GM12878 (cell line): ENCODE measurements around the gene SEMA5B. TPM values are rescaled to one million over a fixed set of nuclear protein-coding genes. Genes with fewer than 3 reads are reported as not detected.

Experiments
- ATAC-seq: fragments of 200-7000 bp; cut with Tn5 transposase; 3 replicates; pipeline ENCODE4 v1.9.1; 2020; ENCODE audit warnings: mild to moderate bottlenecking, moderate library complexity
- BruUV-seq: library from RNA; stranded (reverse); fragments of 400-500 nt; replicated peaks from 2 replicates; lab custom pipeline; 2021; lab: Mats Ljungman, UMichigan
- CTCF ChIA-PET: fragments of 300-600 bp; sonication (Branson Sonifier 250); formaldehyde crosslinking; extraction: SDS; loops from one replicate; lab custom pipeline; 2021; ENCODE audit warnings: inconsistent platforms; lab: Yijun Ruan, JAX
- POLR2A ChIA-PET: fragments of 350-600 bp; formaldehyde crosslinking; extraction: SDS; loops from one replicate; lab custom pipeline; 2021; ENCODE audit warnings: inconsistent platforms; lab: Charles Lee
- RAD21 ChIA-PET: fragments of 300-600 bp; sonication (Branson Sonifier 250); formaldehyde crosslinking; loops from one replicate; lab custom pipeline; 2023; ENCODE audit warnings: antibody characterized with exemption; ENCODE audit not compliant: unreplicated experiment; lab: Charles Lee
- SMC1A ChIA-PET: fragments of 300-600 bp; sonication (Branson Sonifier 250); formaldehyde crosslinking; loops from one replicate; lab custom pipeline; 2023; ENCODE audit not compliant: unreplicated experiment, uncharacterized antibody; lab: Charles Lee
- DNase-seq: peaks from one replicate; pipeline ENCODE4 v3.0.0-alpha.2; 2011; ENCODE audit warnings: low read depth, low spot score
- FAIRE-seq: peaks from 3 replicates; lab custom pipeline; 2011; peaks lifted over from hg19 to GRCh38; lab: Jason Lieb, UNC
- H2AFZ ChIP-seq: 2 replicates; pipeline ENCODE4 v1.6.0; 2011; ENCODE audit warnings: low read depth, low read length, control low read depth; ENCODE audit not compliant: control insufficient read depth
- H3K27ac ChIP-seq: 2 replicates; pipeline ENCODE4 v1.5.1; 2011; ENCODE audit warnings: control low read depth; ENCODE audit not compliant: control insufficient read depth, insufficient read depth
- H3K27me3 ChIP-seq, 2 experiments: replicated peaks in 1 of 2; 2 replicates each; pipeline versions ENCODE4 v1.6.0 to v1.6.1; 2011; ENCODE audit warnings: low read length in 1 of 2; ENCODE audit not compliant: control insufficient read depth in 2 of 2, insufficient read depth in 2 of 2
- H3K36me3 ChIP-seq, 2 experiments: 2 replicates each; pipeline ENCODE4 v1.5.1; 2011; ENCODE audit warnings: low read length in 1 of 2; ENCODE audit not compliant: control insufficient read depth in 2 of 2, insufficient read depth in 2 of 2
- H3K4me1 ChIP-seq: 2 replicates; pipeline ENCODE4 v1.6.1; 2011; ENCODE audit warnings: mild to moderate bottlenecking, low read length, moderate library complexity, mixed read lengths; ENCODE audit not compliant: control insufficient read depth, insufficient read depth
- H3K4me2 ChIP-seq: 2 replicates; pipeline ENCODE4 v1.6.0; 2011; ENCODE audit warnings: control low read depth; ENCODE audit not compliant: control insufficient read depth, insufficient read depth
- H3K4me3 ChIP-seq: fragments of 200-600 bp; sonication (generic); 2 replicates; pipeline ENCODE4 v1.5.1; 2016
- H3K79me2 ChIP-seq: 2 replicates; pipeline ENCODE4 v1.6.0; 2011; ENCODE audit warnings: low read length; ENCODE audit not compliant: control insufficient read depth, insufficient read depth
- H3K9ac ChIP-seq: 2 replicates; pipeline ENCODE4 v1.8.0; 2011; ENCODE audit warnings: low read length, control low read depth, mixed read lengths; ENCODE audit not compliant: control insufficient read depth, insufficient read depth
- H3K9me3 ChIP-seq: replicated peaks from 3 replicates; pipeline ENCODE4 v1.5.1; 2011; ENCODE audit warnings: mild to moderate bottlenecking, low read length; ENCODE audit not compliant: control insufficient read depth, insufficient read depth
- H4K20me1 ChIP-seq: 2 replicates; pipeline ENCODE4 v1.6.0; 2011; ENCODE audit not compliant: control insufficient read depth, insufficient read depth
- BRCA1 ChIP-seq: IDR thresholded peaks from 2 replicates; pipeline ENCODE4 v1.6.1; 2011; ENCODE audit warnings: low read depth, low read length, improper control_type of control experiment
- FOXM1 ChIP-seq: IDR thresholded peaks from 2 replicates; pipeline ENCODE4 v1.6.1; 2012; ENCODE audit warnings: low read depth, mild to moderate bottlenecking, inconsistent platforms, low read length, moderate library complexity
- IKZF1 ChIP-seq: fragments of 450-650 bp; conservative IDR thresholded peaks from 2 replicates; pipeline ENCODE4 v1.6.1; 2017; ENCODE audit warnings: antibody characterized with exemption, mild to moderate bottlenecking
- MTA3 ChIP-seq: IDR thresholded peaks from 2 replicates; pipeline ENCODE4 v1.6.1; 2012; ENCODE audit warnings: low read length, inconsistent platforms, borderline replicate concordance
- MXI1 ChIP-seq: fragments of 150-350 bp; IDR thresholded peaks from 2 replicates; pipeline ENCODE4 v1.6.1; 2011; ENCODE audit warnings: low read depth, mild to moderate bottlenecking, inconsistent platforms, low read length, improper control_type of control experiment
- SP1 ChIP-seq: IDR thresholded peaks from one replicate; pipeline ENCODE4 v1.6.1; 2011; ENCODE audit warnings: low read depth, low read length
- ZSCAN29 ChIP-seq: fragments of 450-650 bp; IDR thresholded peaks from 2 replicates; pipeline ENCODE4 v1.6.1; 2017; ENCODE audit warnings: mild to moderate bottlenecking, moderate library complexity
- WGBS: methylation state at CpG from one replicate; pipeline ENCODE4 v1.1.6; 2016; ENCODE audit warnings: low lambda C conversion rate; ENCODE audit not compliant: insufficient replicate concordance, insufficient coverage; ENCODE audit errors: missing lambda C conversion rate; 5-methylcytosine and 5-hydroxymethylcytosine counted together
- in situ Hi-C: fragments of 300-500 bp; cut with MboI; formaldehyde crosslinking; loops from 9 replicates; pipeline ENCODE4 v1.14.3; 2018; ENCODE audit warnings: mixed read lengths
- intact Hi-C: fragments of 100-400 bp; cut with micrococcal nuclease; formaldehyde crosslinking; loops from one replicate; pipeline ENCODE4 v1.14.2; 2022; ENCODE audit not compliant: unreplicated experiment
- polyA plus RNA-seq, 11 experiments: library from polyadenylated mRNA; depleted of rRNA in 4 of 11; unstranded in 6 of 11; stranded (reverse) in 5 of 11; fragments of >200 nt; fragmentation: Nextera tagmentation in 4 of 11; fragmentation: Illumina TruSeq in 1 of 11; extraction: Ambion mirVana in 4 of 11; extraction: Trizol in 1 of 11; gene quantifications; 1 replicate in 1 of 11; 2 replicates in 10 of 11; pipeline versions ENCODE4 v1.2.1 to v1.2.3, GENCODE V29; 2011 to 2016; ENCODE audit warnings: inconsistent platforms in 2 of 11, missing spikeins in 2 of 11, low read depth in 1 of 11
- total RNA-seq, 4 experiments: library from RNA; depleted of rRNA in 3 of 4; stranded (reverse); fragments of >200 nt in 3 of 4; fragmentation: Illumina TruSeq in 1 of 4; extraction: Trizol in 1 of 4; gene quantifications; 2 replicates each; pipeline versions ENCODE4 v1.2.1 to v1.2.3, GENCODE V29; 2013 to 2021
- TF ChIP-seq, protein P1 (sequence below): fragments of 450-650 bp; IDR thresholded peaks from 2 replicates; pipeline ENCODE4 v1.6.1; 2018; ENCODE audit warnings: borderline replicate concordance, mild to moderate bottlenecking; ENCODE audit not compliant: partially characterized antibody

SEMA5B gene
- total and polyA plus RNA-seq, 10 of the 15 experiments (the other 5 are each of a cell fraction or from before 2014, with no cell fraction given): 0.05 TPM; not detected in 9

DNA sequence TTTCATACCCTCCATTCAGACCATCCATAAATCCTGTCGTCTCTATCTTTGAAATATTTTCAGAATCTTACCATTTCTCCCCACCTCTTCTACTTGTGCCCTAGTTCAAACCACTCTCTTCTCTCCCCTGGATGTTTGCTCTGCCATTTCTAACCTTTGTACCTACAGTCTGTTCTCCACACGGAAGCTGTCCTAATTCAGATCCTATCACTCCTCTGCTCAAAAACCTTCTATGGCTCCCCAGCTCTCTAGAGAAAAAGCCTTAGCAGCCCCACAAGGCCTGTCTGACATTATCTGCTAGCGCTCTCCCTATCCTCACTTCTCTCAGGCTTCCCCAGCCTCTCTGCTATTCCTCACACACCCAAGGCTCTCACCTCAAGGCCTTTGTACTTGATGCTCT is 4.5 kb upstream of the SEMA5B start:
- no peak overlapping the region for H3K27ac ChIP-seq
- DNase-seq: no peak
- no peak overlapping the region for H3K9ac ChIP-seq
- no peaks in the 10 kb centered on the region for H3K36me3 ChIP-seq
- POLR2A ChIA-PET: interaction anchor here (1.2 kb wide), 1 partner anchor 17 kb away, joined by 3 read pairs; no protein-coding TSS in a partner anchor
- WGBS: 43% methylated on average over 3 of the region's 3 CpGs
- H3K79me2 ChIP-seq: no peaks in the 10 kb centered on the region
- no peaks in the 10 kb centered on the region for H3K9me3 ChIP-seq
- TF ChIP-seq IKZF1: no peak
- no peak for TF ChIP-seq FOXM1
- TF ChIP-seq MTA3: no peak
- TF ChIP-seq, protein P1, sequence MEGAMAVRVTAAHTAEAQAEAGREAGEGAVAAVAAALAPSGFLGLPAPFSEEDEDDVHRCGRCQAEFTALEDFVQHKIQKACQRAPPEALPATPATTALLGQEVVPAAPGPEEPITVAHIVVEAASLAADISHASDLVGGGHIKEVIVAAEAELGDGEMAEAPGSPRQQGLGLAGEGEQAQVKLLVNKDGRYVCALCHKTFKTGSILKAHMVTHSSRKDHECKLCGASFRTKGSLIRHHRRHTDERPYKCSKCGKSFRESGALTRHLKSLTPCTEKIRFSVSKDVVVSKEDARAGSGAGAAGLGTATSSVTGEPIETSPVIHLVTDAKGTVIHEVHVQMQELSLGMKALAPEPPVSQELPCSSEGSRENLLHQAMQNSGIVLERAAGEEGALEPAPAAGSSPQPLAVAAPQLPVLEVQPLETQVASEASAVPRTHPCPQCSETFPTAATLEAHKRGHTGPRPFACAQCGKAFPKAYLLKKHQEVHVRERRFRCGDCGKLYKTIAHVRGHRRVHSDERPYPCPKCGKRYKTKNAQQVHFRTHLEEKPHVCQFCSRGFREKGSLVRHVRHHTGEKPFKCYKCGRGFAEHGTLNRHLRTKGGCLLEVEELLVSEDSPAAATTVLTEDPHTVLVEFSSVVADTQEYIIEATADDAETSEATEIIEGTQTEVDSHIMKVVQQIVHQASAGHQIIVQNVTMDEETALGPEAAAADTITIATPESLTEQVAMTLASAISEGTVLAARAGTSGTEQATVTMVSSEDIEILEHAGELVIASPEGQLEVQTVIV: no peak
- no peak for TF ChIP-seq SP1
- TF ChIP-seq BRCA1: no peak
- TF ChIP-seq MXI1: no peak
- no peak for TF ChIP-seq ZSCAN29
- TF ChIP-seq, all 136 proteins: peak for 0
- Histone ChIP-seq H3K4me1 (peaks cover 6% of the 10 kb centered on the region), H3K27me3 (peaks cover 9 to 12% of the 10 kb centered on the region in 2 experiments), H2AFZ (no peak overlapping the region), H3K4me3 (no peak overlapping the region), H3K4me2 (no peak overlapping the region), H4K20me1 (no peaks in the 10 kb centered on the region)
- RAD21 ChIA-PET: interaction anchor here (1.3 to 5.7 kb wide), 2 partner anchors 90 to 277 kb away, joined by 6 to 32 read pairs; no protein-coding TSS in a partner anchor
- intact Hi-C loops (no loop called here), in situ Hi-C loops (loop anchor here (5.0 kb wide), 1 partner anchor 275 kb away; no protein-coding TSS in a partner anchor)
- BruUV-seq: no TSS peak
- ATAC-seq (no peak), FAIRE-seq (no peak)
- SMC1A ChIA-PET: interaction anchor here (0.6 to 1.8 kb wide), 3 partner anchors 86 to 622 kb away, joined by 3 to 8 read pairs (median 3); no protein-coding TSS in a partner anchor
- CTCF ChIA-PET: interaction anchor here (0.6 to 2.9 kb wide), 6 partner anchors 9 to 277 kb away, joined by 3 to 13 read pairs (median 4); no protein-coding TSS in a partner anchor
